ENCODE results near the gene C14orf132. TPM values are rescaled to one million over a fixed set of nuclear protein-coding genes. Genes with fewer than 3 reads are reported as not detected.

The C14orf132 gene
- total and polyA plus RNA-seq, 8 donors = 4.6 to 22.8 (median 11.6) TPM

- H3K9me3 ChIP-seq = no peaks in the 10 kb centered on the region
- H3K27ac ChIP-seq = peak overlapping the region in 1 of 5 donors; percentile 77
- DNase-seq = peak in 1 of 2 donors; percentile 37
- no peak for TF ChIP-seq POLR2A (IDR thresholded peaks at IDR 0.05)
- TF ChIP-seq EP300 (IDR thresholded peaks at IDR 0.05) = no peak
- TF ChIP-seq CTCF (IDR thresholded peaks at IDR 0.05) = no peak
- TF ChIP-seq POLR2AphosphoS5 (IDR thresholded peaks at IDR 0.05) = no peak
- no peaks in the 10 kb centered on the region for H3K27me3 ChIP-seq
- no peaks in the 10 kb centered on the region for H3K36me3 ChIP-seq
- peaks cover 0 to 5% (median 0%) of the 10 kb centered on the region in 4 donors for H3K4me1 ChIP-seq
- intact Hi-C loops (cut with DNase I; ENCODE audit: low total_unique reads) = no loop called here
- WGBS, 5 donors = 31 to 46% (median 41%) methylated on average over 8 of the region's 8 CpGs
- H3K4me3 ChIP-seq = no peak overlapping the region
Observed at GRCh38 chr14:96027431-96028355, 11.5 kb upstream of the C14orf132 start.

GRCh38 chr14:96029089-96029645 lies 10.0 kb upstream of the C14orf132 start:
- Histone ChIP-seq H3K4me3 (no peak overlapping the region), H3K27ac (peak overlapping the region in 2 of 5 donors; percentile 42 to 77), H3K36me3 (no peaks in the 10 kb centered on the region), H3K27me3 (no peaks in the 10 kb centered on the region), H3K9me3 (no peaks in the 10 kb centered on the region), H3K4me1 (peaks cover 0 to 5% (median 0%) of the 10 kb centered on the region in 4 donors)
- intact Hi-C loops (cut with DNase I; ENCODE audit: low total_unique reads) = no loop called here
- DNase-seq = no peak
- 69 to 83% (median 75%) methylated on average over 4 of the region's 4 CpGs for WGBS, 5 donors
- TF ChIP-seq EP300 (IDR thresholded peaks at IDR 0.05) (peak; percentile 90), CTCF (IDR thresholded peaks at IDR 0.05) (no peak), POLR2A (IDR thresholded peaks at IDR 0.05) (no peak), POLR2AphosphoS5 (IDR thresholded peaks at IDR 0.05) (peak in 1 of 3 donors; percentile 95)

- no peak for TF ChIP-seq CTCF (IDR thresholded peaks at IDR 0.05)
- TF ChIP-seq POLR2AphosphoS5 (IDR thresholded peaks at IDR 0.05) = peak in 2 of 3 donors; percentile 22 to 92
- no peak for TF ChIP-seq POLR2A (IDR thresholded peaks at IDR 0.05)
- TF ChIP-seq EP300 (IDR thresholded peaks at IDR 0.05) = peak; percentile 94
Observed at GRCh38 chr14:96030108-96030760, 8.9 kb upstream of the C14orf132 start.

GRCh38 chr14:96031691-96032090 lies 7.5 kb upstream of the C14orf132 start:
- H3K9me3 ChIP-seq = no peaks in the 10 kb centered on the region
- peaks cover 0 to 5% (median 0%) of the 10 kb centered on the region in 4 donors for H3K4me1 ChIP-seq
- no peak for DNase-seq
- no peaks in the 10 kb centered on the region for H3K36me3 ChIP-seq
- TF ChIP-seq POLR2AphosphoS5 (IDR thresholded peaks at IDR 0.05) = no peak
- no peak for TF ChIP-seq CTCF (IDR thresholded peaks at IDR 0.05)
- no peak for TF ChIP-seq EP300 (IDR thresholded peaks at IDR 0.05)
- TF ChIP-seq POLR2A (IDR thresholded peaks at IDR 0.05) = no peak
- H3K27me3 ChIP-seq = no peaks in the 10 kb centered on the region
- peak overlapping the region in 1 of 5 donors; percentile 77 for H3K27ac ChIP-seq
- intact Hi-C loops (cut with DNase I; ENCODE audit: low total_unique reads) = no loop called here
- no peak overlapping the region for H3K4me3 ChIP-seq
- 53 to 73% (median 58%) methylated on average over 1 of the region's 1 CpG for WGBS, 5 donors

More at GRCh38 chr14:96030108-96030760, 8.9 kb upstream of the C14orf132 start:
- no peaks in the 10 kb centered on the region for H3K9me3 ChIP-seq
- peaks cover 0 to 5% (median 0%) of the 10 kb centered on the region in 4 donors for H3K4me1 ChIP-seq
- intact Hi-C loops (cut with DNase I; ENCODE audit: low total_unique reads) = no loop called here
- DNase-seq = no peak
- H3K27ac ChIP-seq = peak overlapping the region in 3 of 5 donors; percentile 32 to 77 (median 42)
- H3K4me3 ChIP-seq = no peak overlapping the region
- H3K27me3 ChIP-seq = no peaks in the 10 kb centered on the region
- 75 to 81% (median 79%) methylated on average over 10 to 11 of the region's 11 CpGs for WGBS, 5 donors
- H3K36me3 ChIP-seq = no peaks in the 10 kb centered on the region
